DMS79 treated with DMSO at 0.1 percent for 48 hours (cell line): ENCODE results near the gene CCDC32.
"Not testable (repeated sequence)": the region's sequence is repeated elsewhere in the genome, so short reads cannot be mapped to it uniquely, and the experiment has no call there.

Experiments
- DNase-seq: peaks from one replicate; lab custom pipeline; 2025; lab: John Stamatoyannopoulos, UW

Gene CCDC32

GRCh38 chr15:40564591-40565332 lies at the start of gene CCDC32:
TSS of gene CCDC32 (minus strand) at chr15:40565042. CDS start at chr15:40563015, 2,027 bp downstream.
- peak; percentile 88 for DNase-seq

GRCh38 chr15:40613080-40613479 lies 48.2 kb upstream of the CCDC32 start:
- no peak for DNase-seq

- DNase-seq, result no peak
These were observed 39.1 kb upstream of the CCDC32 start for GRCh38 chr15:40603935-40604334.

GRCh38 chr15:40600956-40601355 lies 36.1 kb upstream of the CCDC32 start:
- DNase-seq, result no peak

GRCh38 chr15:40598672-40599071 lies 33.8 kb upstream of the CCDC32 start:
- DNase-seq, result no peak

GRCh38 chr15:40598126-40598525 lies 33.3 kb upstream of the CCDC32 start:
- DNase-seq, result no peak

- no peak for DNase-seq
These were observed 32.2 kb upstream of the CCDC32 start for GRCh38 chr15:40597024-40597423.

- no peak for DNase-seq
These were observed 30.9 kb upstream of the CCDC32 start for GRCh38 chr15:40595773-40596172.

GRCh38 chr15:40595219-40595618 lies 30.4 kb upstream of the CCDC32 start:
- DNase-seq, result no peak

GRCh38 chr15:40594429-40594836 lies 29.6 kb upstream of the CCDC32 start:
- peak; percentile 18 for DNase-seq

GRCh38 chr15:40593588-40594428 lies 29.0 kb upstream of the CCDC32 start, which contains the start of gene KNL1:
TSS of gene KNL1 (plus strand) at chr15:40594249. CDS start at chr15:40602932, 8,683 bp downstream.
- peak; percentile 78 for DNase-seq

GRCh38 chr15:40593165-40593564 lies 28.3 kb upstream of the CCDC32 start:
- no peak for DNase-seq

- DNase-seq, result no peak
These were observed 26.5 kb upstream of the CCDC32 start for GRCh38 chr15:40591389-40591788.

- DNase-seq, result no peak
These were observed 25.8 kb upstream of the CCDC32 start for GRCh38 chr15:40590667-40591050.

- DNase-seq, result no peak
These were observed 19.3 kb upstream of the CCDC32 start for GRCh38 chr15:40584191-40584590.

- DNase-seq, result peak; percentile 13
These were observed 17.9 kb upstream of the CCDC32 start for GRCh38 chr15:40582726-40583246.

- not testable (repeated sequence) for DNase-seq
These were observed 17.0 kb upstream of the CCDC32 start for GRCh38 chr15:40581796-40582195.

- no peak for DNase-seq
These were observed 14.1 kb upstream of the CCDC32 start for GRCh38 chr15:40578892-40579291.

GRCh38 chr15:40576914-40577313 lies 12.1 kb upstream of the CCDC32 start:
- DNase-seq, result not testable (repeated sequence)

GRCh38 chr15:40575113-40575512 lies 10.3 kb upstream of the CCDC32 start:
- DNase-seq, result no peak

GRCh38 chr15:40569129-40569953 lies 4.5 kb upstream of the CCDC32 start, which contains the start of gene RPUSD2:
TSS of gene RPUSD2 (plus strand) at chr15:40569299. CDS start at chr15:40569338, 39 bp downstream.
- DNase-seq, result peak; percentile 63

GRCh38 chr15:40567111-40567510 lies 2.3 kb upstream of the CCDC32 start:
- DNase-seq, result no peak
